Measurements from ENCODE around the gene CDV3.

- TF ChIP-seq PAX8 (IDR thresholded peaks at IDR 0.05) (no peak), CTCF (IDR thresholded peaks at IDR 0.05 in 2 of 3, conservative IDR thresholded peaks at IDR 0.05 in 1 of 3; ENCODE audit: control insufficient read depth in 2 of 3, extremely low read depth in 1 of 3, insufficient read depth in 1 of 3, low read depth in 3 of 3, low read length in 3 of 3) (no peak), MEF2A (IDR thresholded peaks at IDR 0.05; ENCODE audit: insufficient read depth, low read depth, low read length) (no peak), TARDBP (IDR thresholded peaks at IDR 0.05; ENCODE audit: borderline replicate concordance) (no peak), CREM (IDR thresholded peaks at IDR 0.05; ENCODE audit: low read depth) (no peak), EZH2 (IDR thresholded peaks at IDR 0.05; ENCODE audit: borderline replicate concordance, control insufficient read depth, low read depth, low read length) (no peak), SP1 (IDR thresholded peaks at IDR 0.05; ENCODE audit: low read depth, low read length) (no peak), MYC (IDR thresholded peaks at IDR 0.05; ENCODE audit: insufficient read depth, insufficient read length, insufficient replicate concordance, low read length, severe bottlenecking) (no peak), RFX5 (IDR thresholded peaks at IDR 0.05; ENCODE audit: low read depth, low read length) (no peak), NR2C2 (IDR thresholded peaks at IDR 0.05; ENCODE audit: borderline replicate concordance, control insufficient read depth, insufficient read length, low read depth) (no peak), CBX5 (IDR thresholded peaks at IDR 0.05; ENCODE audit: low read depth) (no peak), SPI1 (IDR thresholded peaks at IDR 0.05; ENCODE audit: borderline replicate concordance, insufficient read depth, low read depth, low read length) (no peak), SMC3 (IDR thresholded peaks at IDR 0.05; ENCODE audit: borderline replicate concordance, low read length) (no peak), POLR2A (IDR thresholded peaks at IDR 0.05; ENCODE audit: low read depth, low read length) (no peak)
These were observed 32.9 kb downstream of the CDV3 start for GRCh38 chr3:133606342-133606741.

All from GM12878 (cell line).